BJ (cell line): ENCODE data around the gene GGCX. TPM values are rescaled to one million over a fixed set of nuclear protein-coding genes. Genes with fewer than 3 reads are reported as not detected.

ENCODE experiments used
- CTCF ChIA-PET: fragments of 350-600 bp; formaldehyde crosslinking; extraction: SDS; loops from one replicate; lab custom pipeline; 2021; ENCODE audit warnings: antibody characterized with exemption, inconsistent platforms; lab: Yijun Ruan, JAX
- POLR2A ChIA-PET: fragments of 300-600 bp; sonication (Branson Sonifier 250); formaldehyde crosslinking; extraction: SDS; loops from one replicate; lab custom pipeline; 2021; ENCODE audit warnings: antibody characterized with exemption; lab: Charles Lee
- DNase-seq: peaks from one replicate; pipeline ENCODE4 v3.0.0-alpha.2; 2011; ENCODE audit warnings: low read depth
- H3K27me3 ChIP-seq: 2 replicates; pipeline ENCODE4 v1.6.0; 2011; ENCODE audit warnings: low read length; ENCODE audit not compliant: control insufficient read depth, insufficient read depth
- H3K36me3 ChIP-seq: 2 replicates; pipeline ENCODE4 v1.5.1; 2011; ENCODE audit warnings: low read length; ENCODE audit not compliant: control insufficient read depth, insufficient read depth
- H3K4me3 ChIP-seq: 2 replicates; pipeline ENCODE4 v1.5.1; 2011; ENCODE audit warnings: low read depth, mild to moderate bottlenecking, control low read depth, low read length
- CTCF ChIP-seq: IDR thresholded peaks from 2 replicates; pipeline ENCODE4 v1.5.1; 2011; ENCODE audit warnings: low read depth, mild to moderate bottlenecking, control low read depth, inconsistent platforms, low read length, moderate library complexity; ENCODE audit not compliant: insufficient read depth
- polyA plus RNA-seq: library from polyadenylated mRNA; depleted of rRNA; stranded (reverse); fragments of >200 nt; gene quantifications from 2 replicates; pipeline ENCODE4 v1.2.3, GENCODE V29; 2011

The GGCX gene
- polyA plus RNA-seq, 1 experiment = 45.9 TPM

GRCh38 chr2:85549826-85550225 lies 11.5 kb downstream of the GGCX start:
- peak; percentile 81 for DNase-seq
- no peak for TF ChIP-seq CTCF
- POLR2A ChIA-PET = interaction anchor here (0.8 to 0.9 kb wide), 3 partner anchors 10 to 131 kb away, joined by 3 to 4 read pairs (median 3); partner anchors contain the start of gene MAT2A
- CTCF ChIA-PET = interaction anchor here (1.0 to 19.5 kb wide), 11 partner anchors 10 to 237 kb away, joined by 3 to 460 read pairs (median 11); partner anchors contain the start of genes GGCX, MAT2A and SH2D6
- no peaks in the 10 kb centered on the region for H3K27me3 ChIP-seq
- H3K4me3 ChIP-seq = no peak overlapping the region
- H3K36me3 ChIP-seq = peaks cover 22% of the 10 kb centered on the region

- no peaks in the 10 kb centered on the region for H3K27me3 ChIP-seq
- TF ChIP-seq CTCF = no peak
- ChIA-PET CTCF (interaction anchor here (0.8 to 19.5 kb wide), 5 partner anchors 9 to 160 kb away, joined by 3 to 460 read pairs (median 37); partner anchors contain the start of genes GGCX, MAT2A and SH2D6), POLR2A (interaction anchor here (0.8 to 1.1 kb wide), 3 partner anchors 9 to 130 kb away, joined by 3 to 4 read pairs (median 3); partner anchors contain the start of gene MAT2A)
- H3K36me3 ChIP-seq = peaks cover 20% of the 10 kb centered on the region
- no peak for DNase-seq
- H3K4me3 ChIP-seq = no peak overlapping the region
Observed at GRCh38 chr2:85549095-85549494, 12.2 kb downstream of the GGCX start.

- TF ChIP-seq CTCF = no peak
- POLR2A ChIA-PET = interaction anchor here (1.1 kb wide), 1 partner anchor 9 kb away, joined by 4 read pairs; no protein-coding TSS in a partner anchor
- Histone ChIP-seq H3K27me3 (no peaks in the 10 kb centered on the region), H3K36me3 (peaks cover 19% of the 10 kb centered on the region), H3K4me3 (no peak overlapping the region)
- CTCF ChIA-PET = interaction anchor here (0.8 to 19.5 kb wide), 4 partner anchors 9 to 122 kb away, joined by 3 to 460 read pairs (median 57); partner anchors contain the start of genes GGCX, MAT2A and SH2D6
- DNase-seq = no peak
Observed at GRCh38 chr2:85548608-85548900, 12.7 kb downstream of the GGCX start.

GRCh38 chr2:85547859-85548607 lies 13.3 kb downstream of the GGCX start:
- no peak for DNase-seq
- ChIA-PET POLR2A (interaction anchor here (1.1 kb wide), 1 partner anchor 8 kb away, joined by 4 read pairs; no protein-coding TSS in a partner anchor), CTCF (interaction anchor here (6.8 to 19.5 kb wide), 2 partner anchors 8 to 121 kb away, joined by 77 to 460 read pairs; partner anchors contain the start of genes MAT2A and SH2D6)
- TF ChIP-seq CTCF = no peak
- Histone ChIP-seq H3K4me3 (no peak overlapping the region), H3K36me3 (peaks cover 19% of the 10 kb centered on the region), H3K27me3 (no peaks in the 10 kb centered on the region)
